GM18951 (cell line): ENCODE measurements around the gene LSAMP.

ENCODE experiments used
- POLR2A ChIP-seq: IDR thresholded peaks from 4 replicates; pipeline ENCODE4 v1.6.1; 2011; ENCODE audit warnings: mild to moderate bottlenecking; ENCODE audit not compliant: insufficient read length, insufficient read depth; ENCODE audit errors: extremely low read depth
- in situ Hi-C: fragments of 300-500 bp; cut with MboI; formaldehyde crosslinking; loops from one replicate; pipeline ENCODE4 v1.12.0; 2022; ENCODE audit warnings: low sequenced_read_pairs, mixed read lengths, inconsistent platforms; ENCODE audit not compliant: unreplicated experiment

Gene LSAMP

GRCh38 chr3:116417151-116417550 lies 28.1 kb downstream of the LSAMP start:
- TF ChIP-seq POLR2A: no peak
- in situ Hi-C loops: no loop called here

- in situ Hi-C loops: no loop called here
- no peak for TF ChIP-seq POLR2A
Measured at GRCh38 chr3:116413319-116413718, 32.0 kb downstream of the LSAMP start.

GRCh38 chr3:116408473-116408872 lies 36.8 kb downstream of the LSAMP start:
- TF ChIP-seq POLR2A: no peak
- in situ Hi-C loops: no loop called here

GRCh38 chr3:116405231-116405630 lies 40.1 kb downstream of the LSAMP start:
- TF ChIP-seq POLR2A: no peak
- in situ Hi-C loops: no loop called here

- no peak for TF ChIP-seq POLR2A
- in situ Hi-C loops: no loop called here
Measured at GRCh38 chr3:116399701-116400226, 45.5 kb downstream of the LSAMP start.

GRCh38 chr3:116394365-116394764 lies 50.9 kb downstream of the LSAMP start:
- in situ Hi-C loops: no loop called here
- TF ChIP-seq POLR2A: no peak

- no peak for TF ChIP-seq POLR2A
- in situ Hi-C loops: no loop called here
Measured at GRCh38 chr3:116393199-116393598, 52.1 kb downstream of the LSAMP start.

GRCh38 chr3:116392291-116392690 lies 53.0 kb downstream of the LSAMP start:
- in situ Hi-C loops: no loop called here
- no peak for TF ChIP-seq POLR2A

GRCh38 chr3:116391296-116392201 lies 53.7 kb downstream of the LSAMP start:
- in situ Hi-C loops: no loop called here

GRCh38 chr3:116390318-116390717 lies 55.0 kb downstream of the LSAMP start:
- TF ChIP-seq POLR2A: no peak

More at GRCh38 chr3:116391296-116392201, 53.7 kb downstream of the LSAMP start:
- TF ChIP-seq POLR2A: no peak

GRCh38 chr3:116388867-116389385 lies 56.4 kb downstream of the LSAMP start:
- in situ Hi-C loops: no loop called here
- no peak for TF ChIP-seq POLR2A

More at GRCh38 chr3:116390318-116390717, 55.0 kb downstream of the LSAMP start:
- in situ Hi-C loops: no loop called here

GRCh38 chr3:116386168-116386567 lies 59.1 kb downstream of the LSAMP start:
- TF ChIP-seq POLR2A: no peak
- in situ Hi-C loops: no loop called here

- in situ Hi-C loops: no loop called here
Measured at GRCh38 chr3:116384717-116385116, 60.6 kb downstream of the LSAMP start.

GRCh38 chr3:116378077-116378476 lies 67.2 kb downstream of the LSAMP start:
- no peak for TF ChIP-seq POLR2A
- in situ Hi-C loops: no loop called here

More at GRCh38 chr3:116384717-116385116, 60.6 kb downstream of the LSAMP start:
- TF ChIP-seq POLR2A: no peak
